ENCODE results near the gene MCF2L. TPM values are rescaled to one million over a fixed set of nuclear protein-coding genes. Genes with fewer than 3 reads are reported as not detected.

MCF2L gene
- polyA plus RNA-seq, 1 experiment = 0.02 TPM

GRCh38 chr13:113142876-113143275 lies 173.9 kb downstream of the MCF2L start:
- ChIA-PET POLR2A (no interaction called here), CTCF (interaction anchor here (0.6 kb wide), 2 partner anchors 109 to 164 kb away, joined by 3 to 4 read pairs; no protein-coding TSS in a partner anchor)
- DNase-seq (ENCODE audit: low read depth) = no peak
- no peak for TF ChIP-seq CTCF (IDR thresholded peaks at IDR 0.05; ENCODE audit: insufficient read depth, low read depth, low read length)
- Histone ChIP-seq H3K27me3 (ENCODE audit: control insufficient read depth, insufficient read depth, low read length) (no peaks in the 10 kb centered on the region), H3K4me3 (ENCODE audit: low read depth, low read length) (no peak overlapping the region), H3K36me3 (ENCODE audit: control insufficient read depth, insufficient read depth, low read length) (peaks cover 4% of the 10 kb centered on the region)

- TF ChIP-seq CTCF (IDR thresholded peaks at IDR 0.05; ENCODE audit: insufficient read depth, low read depth, low read length) = no peak
- DNase-seq (ENCODE audit: low read depth) = no peak
- no peak overlapping the region for H3K4me3 ChIP-seq (ENCODE audit: low read depth, low read length)
- H3K36me3 ChIP-seq (ENCODE audit: control insufficient read depth, insufficient read depth, low read length) = peaks cover 4% of the 10 kb centered on the region
- CTCF ChIA-PET = interaction anchor here (0.6 kb wide), 1 partner anchor 165 kb away, joined by 3 read pairs; no protein-coding TSS in a partner anchor
- POLR2A ChIA-PET = no interaction called here
- no peaks in the 10 kb centered on the region for H3K27me3 ChIP-seq (ENCODE audit: control insufficient read depth, insufficient read depth, low read length)
Observed at GRCh38 chr13:113143466-113144254, 174.6 kb downstream of the MCF2L start.

GRCh38 chr13:113144255-113144629 lies 175.2 kb downstream of the MCF2L start:
- no peak overlapping the region for H3K4me3 ChIP-seq (ENCODE audit: low read depth, low read length)
- ChIA-PET CTCF (no interaction called here), POLR2A (no interaction called here)
- no peak for DNase-seq (ENCODE audit: low read depth)
- TF ChIP-seq CTCF (IDR thresholded peaks at IDR 0.05; ENCODE audit: insufficient read depth, low read depth, low read length) = no peak
- H3K36me3 ChIP-seq (ENCODE audit: control insufficient read depth, insufficient read depth, low read length) = peaks cover 4% of the 10 kb centered on the region
- no peaks in the 10 kb centered on the region for H3K27me3 ChIP-seq (ENCODE audit: control insufficient read depth, insufficient read depth, low read length)

- H3K27me3 ChIP-seq (ENCODE audit: control insufficient read depth, insufficient read depth, low read length) = no peaks in the 10 kb centered on the region
- peaks cover 3% of the 10 kb centered on the region for H3K36me3 ChIP-seq (ENCODE audit: control insufficient read depth, insufficient read depth, low read length)
- DNase-seq (ENCODE audit: low read depth) = no peak
- no peak overlapping the region for H3K4me3 ChIP-seq (ENCODE audit: low read depth, low read length)
- CTCF ChIA-PET = no interaction called here
- POLR2A ChIA-PET = no interaction called here
- TF ChIP-seq CTCF (IDR thresholded peaks at IDR 0.05; ENCODE audit: insufficient read depth, low read depth, low read length) = no peak
Observed at GRCh38 chr13:113145496-113145895, 176.5 kb downstream of the MCF2L start.

- CTCF ChIA-PET = interaction anchor here (1.1 kb wide), 1 partner anchor 14 kb away, joined by 4 read pairs; no protein-coding TSS in a partner anchor
- POLR2A ChIA-PET = no interaction called here
- no peaks in the 10 kb centered on the region for H3K27me3 ChIP-seq (ENCODE audit: control insufficient read depth, insufficient read depth, low read length)
- DNase-seq (ENCODE audit: low read depth) = no peak
- H3K36me3 ChIP-seq (ENCODE audit: control insufficient read depth, insufficient read depth, low read length) = no peaks in the 10 kb centered on the region; the same call in 1 of the 2 replicates
- TF ChIP-seq CTCF (IDR thresholded peaks at IDR 0.05; ENCODE audit: insufficient read depth, low read depth, low read length) = no peak
- H3K4me3 ChIP-seq (ENCODE audit: low read depth, low read length) = no peak overlapping the region
Observed at GRCh38 chr13:113145911-113146598, 177.0 kb downstream of the MCF2L start.
